DOHH2 (cell line): ENCODE results near the gene WBP11.

Experiments
- CTCF ChIP-seq: fragments of 200-600 bp; sonication (generic); IDR thresholded peaks from one replicate; pipeline ENCODE4 v1.5.1; 2014; ENCODE audit warnings: antibody characterized with exemption, mild to moderate bottlenecking, low read depth, low read length; ENCODE audit not compliant: poor library complexity, severe bottlenecking
- EZH2phosphoT487 ChIP-seq: fragments of 200-600 bp; sonication (generic); IDR thresholded peaks from 2 replicates; pipeline ENCODE4 v1.6.1; 2017; ENCODE audit warnings: borderline replicate concordance, mild to moderate bottlenecking, antibody characterized with exemption, low read length, moderate library complexity, mixed read lengths

GRCh38 chr12:14846876-14847580 is 43.8 kb upstream of the WBP11 start:
- TF ChIP-seq CTCF (no peak), EZH2phosphoT487 (no peak)
